Subcutaneous abdominal adipose tissue (tissue), 5 donors: Measurements from ENCODE around the gene SAMD4B.

Experiments
- H3K27ac ChIP-seq: one replicate; pipeline ENCODE4 v1.7.0; 2013; ENCODE audit warnings: low read depth, mild to moderate bottlenecking, inconsistent platforms, low read length, moderate library complexity
- H3K27me3 ChIP-seq, 5 donors: one replicate each; pipeline ENCODE4 v1.7.0; 2013; ENCODE audit warnings: low read length in 5 of 5, inconsistent platforms in 1 of 5; ENCODE audit not compliant: control insufficient read depth in 5 of 5, insufficient read depth in 4 of 5
- H3K36me3 ChIP-seq, 5 donors: one replicate each; pipeline ENCODE4 v1.7.0; 2013; ENCODE audit warnings: low read length in 5 of 5; ENCODE audit not compliant: control insufficient read depth in 5 of 5, insufficient read depth in 5 of 5
- H3K4me1 ChIP-seq, 5 donors: one replicate each; pipeline ENCODE4 v1.7.0; 2013; ENCODE audit warnings: low read length in 5 of 5, mild to moderate bottlenecking in 3 of 5, moderate library complexity in 1 of 5; ENCODE audit not compliant: control insufficient read depth in 5 of 5, insufficient read depth in 5 of 5
- H3K4me3 ChIP-seq, 5 donors: one replicate each; pipeline ENCODE4 v1.7.0; 2013; ENCODE audit warnings: low read length in 5 of 5, low read depth in 1 of 5
- H3K9ac ChIP-seq, 5 donors: one replicate each; pipeline ENCODE4 v1.7.0; 2013; ENCODE audit warnings: low read length in 5 of 5, mild to moderate bottlenecking in 4 of 5, moderate library complexity in 3 of 5
- H3K9me3 ChIP-seq, 5 donors: one replicate each; pipeline ENCODE4 v1.7.0; 2013; ENCODE audit warnings: low read length in 5 of 5; ENCODE audit not compliant: control insufficient read depth in 5 of 5
- donor health status: healthy.
- donor health status: healthy.
- donor health status: healthy.
- donor health status: healthy.
- donor health status: healthy.

The SAMD4B gene

GRCh38 chr19:39360599-39360998 lies 18.4 kb downstream of the SAMD4B start:
- H3K4me3 ChIP-seq = no peak overlapping the region
- H3K9me3 ChIP-seq = no peaks in the 10 kb centered on the region
- H3K9ac ChIP-seq = peak overlapping the region in 1 of 5 donors; percentile 0
- H3K36me3 ChIP-seq = peaks cover 17 to 83% (median 69%) of the 10 kb centered on the region in 5 donors
- H3K4me1 ChIP-seq = peaks cover 4 to 28% (median 25%) of the 10 kb centered on the region in 5 donors
- H3K27ac ChIP-seq = no peak overlapping the region
- no peaks in the 10 kb centered on the region for H3K27me3 ChIP-seq

- no peak overlapping the region for H3K4me3 ChIP-seq
- peak overlapping the region; percentile 58 for H3K27ac ChIP-seq
- H3K27me3 ChIP-seq = no peaks in the 10 kb centered on the region
- H3K9me3 ChIP-seq = no peaks in the 10 kb centered on the region
- peak overlapping the region in 1 of 5 donors; percentile 33 for H3K9ac ChIP-seq
- H3K36me3 ChIP-seq = peaks cover 10 to 68% (median 54%) of the 10 kb centered on the region in 5 donors
- H3K4me1 ChIP-seq = peaks cover 4 to 28% (median 26%) of the 10 kb centered on the region in 5 donors
These were observed 20.7 kb downstream of the SAMD4B start for GRCh38 chr19:39362682-39363657.

GRCh38 chr19:39363901-39364457 lies 21.8 kb downstream of the SAMD4B start:
- peak overlapping the region in 2 of 5 donors; percentile 42 to 45 for H3K9ac ChIP-seq
- no peak overlapping the region for H3K4me3 ChIP-seq
- peaks cover 18 to 68% (median 50%) of the 10 kb centered on the region in 5 donors for H3K36me3 ChIP-seq
- no peaks in the 10 kb centered on the region for H3K9me3 ChIP-seq
- no peaks in the 10 kb centered on the region for H3K27me3 ChIP-seq
- H3K4me1 ChIP-seq = peaks cover 4 to 36% (median 26%) of the 10 kb centered on the region in 5 donors
- peak overlapping the region; percentile 58 for H3K27ac ChIP-seq

- Histone ChIP-seq H3K27ac (no peak overlapping the region), H3K27me3 (no peaks in the 10 kb centered on the region), H3K9me3 (no peaks in the 10 kb centered on the region), H3K9ac (no peak overlapping the region), H3K36me3 (peaks cover 13 to 70% (median 52%) of the 10 kb centered on the region in 5 donors), H3K4me3 (no peak overlapping the region), H3K4me1 (peaks cover 4 to 36% (median 26%) of the 10 kb centered on the region in 5 donors)
These were observed 23.3 kb downstream of the SAMD4B start for GRCh38 chr19:39365531-39365930.

- no peak overlapping the region for H3K4me3 ChIP-seq
- peaks cover 13 to 48% (median 40%) of the 10 kb centered on the region in 5 donors for H3K36me3 ChIP-seq
- H3K9me3 ChIP-seq = no peaks in the 10 kb centered on the region
- H3K27me3 ChIP-seq = no peaks in the 10 kb centered on the region
- H3K4me1 ChIP-seq = peaks cover 15 to 35% (median 25%) of the 10 kb centered on the region in 5 donors
- H3K27ac ChIP-seq = no peak overlapping the region
- H3K9ac ChIP-seq = no peak overlapping the region
These were observed 27.0 kb downstream of the SAMD4B start for GRCh38 chr19:39369200-39369599.

- Histone ChIP-seq H3K36me3 (peaks cover 13 to 52% (median 45%) of the 10 kb centered on the region in 5 donors), H3K4me3 (no peak overlapping the region), H3K9ac (no peak overlapping the region)
These were observed 28.5 kb downstream of the SAMD4B start for GRCh38 chr19:39370735-39371134.

GRCh38 chr19:39372047-39372802 lies 30.0 kb downstream of the SAMD4B start:
- Histone ChIP-seq H3K36me3 (peaks cover 16 to 58% (median 52%) of the 10 kb centered on the region in 5 donors), H3K4me3 (peak overlapping the region; percentile 16 to 26 (median 23)), H3K4me1 (peaks cover 15 to 28% (median 19%) of the 10 kb centered on the region in 5 donors), H3K9ac (peak overlapping the region; percentile 15 to 55 (median 35)), H3K27ac (peak overlapping the region; percentile 88), H3K9me3 (no peaks in the 10 kb centered on the region), H3K27me3 (no peaks in the 10 kb centered on the region)

More at GRCh38 chr19:39370735-39371134, 28.5 kb downstream of the SAMD4B start:
- H3K9me3 ChIP-seq = no peaks in the 10 kb centered on the region
- no peak overlapping the region for H3K27ac ChIP-seq
- no peaks in the 10 kb centered on the region for H3K27me3 ChIP-seq
- H3K4me1 ChIP-seq = peaks cover 15 to 31% (median 19%) of the 10 kb centered on the region in 5 donors

GRCh38 chr19:39372941-39373340 lies 30.7 kb downstream of the SAMD4B start:
- Histone ChIP-seq H3K4me1 (peaks cover 17 to 34% (median 19%) of the 10 kb centered on the region in 5 donors), H3K27me3 (no peaks in the 10 kb centered on the region), H3K4me3 (peak overlapping the region in 4 of 5 donors; percentile 13 to 26 (median 22)), H3K36me3 (peaks cover 17 to 65% (median 59%) of the 10 kb centered on the region in 5 donors), H3K9ac (peak overlapping the region; percentile 15 to 55 (median 35)), H3K9me3 (no peaks in the 10 kb centered on the region), H3K27ac (peak overlapping the region; percentile 88)

GRCh38 chr19:39375929-39376328 lies 33.7 kb downstream of the SAMD4B start:
- H3K27ac ChIP-seq = no peak overlapping the region
- H3K9me3 ChIP-seq = no peaks in the 10 kb centered on the region
- no peak overlapping the region for H3K4me3 ChIP-seq
- peaks cover 17 to 31% (median 19%) of the 10 kb centered on the region in 5 donors for H3K4me1 ChIP-seq
- no peaks in the 10 kb centered on the region for H3K27me3 ChIP-seq
- no peak overlapping the region for H3K9ac ChIP-seq
- H3K36me3 ChIP-seq = peaks cover 8 to 66% (median 66%) of the 10 kb centered on the region in 5 donors
